Measurements from ENCODE around the gene CD109.

DNA sequence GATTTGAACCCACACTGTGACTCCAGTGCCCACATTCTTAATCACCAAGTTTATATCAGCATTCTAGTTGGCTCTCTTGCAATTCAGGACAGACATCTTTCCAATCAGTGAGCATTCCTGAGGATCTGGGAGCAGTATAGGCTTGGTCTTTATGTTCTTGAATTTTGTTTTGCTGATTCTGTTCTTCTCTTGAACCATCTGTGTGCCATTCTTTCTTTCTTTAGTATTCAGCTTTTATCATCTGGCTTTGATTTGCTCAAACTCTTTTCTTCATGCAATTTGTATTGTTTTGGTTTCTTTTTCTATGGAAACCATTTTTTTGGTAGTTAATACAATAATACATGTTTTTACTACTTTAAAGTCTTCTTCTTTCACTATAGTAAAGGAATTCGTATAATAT lies 162.4 kb downstream of the CD109 start:
- TF ChIP-seq, protein P1, sequence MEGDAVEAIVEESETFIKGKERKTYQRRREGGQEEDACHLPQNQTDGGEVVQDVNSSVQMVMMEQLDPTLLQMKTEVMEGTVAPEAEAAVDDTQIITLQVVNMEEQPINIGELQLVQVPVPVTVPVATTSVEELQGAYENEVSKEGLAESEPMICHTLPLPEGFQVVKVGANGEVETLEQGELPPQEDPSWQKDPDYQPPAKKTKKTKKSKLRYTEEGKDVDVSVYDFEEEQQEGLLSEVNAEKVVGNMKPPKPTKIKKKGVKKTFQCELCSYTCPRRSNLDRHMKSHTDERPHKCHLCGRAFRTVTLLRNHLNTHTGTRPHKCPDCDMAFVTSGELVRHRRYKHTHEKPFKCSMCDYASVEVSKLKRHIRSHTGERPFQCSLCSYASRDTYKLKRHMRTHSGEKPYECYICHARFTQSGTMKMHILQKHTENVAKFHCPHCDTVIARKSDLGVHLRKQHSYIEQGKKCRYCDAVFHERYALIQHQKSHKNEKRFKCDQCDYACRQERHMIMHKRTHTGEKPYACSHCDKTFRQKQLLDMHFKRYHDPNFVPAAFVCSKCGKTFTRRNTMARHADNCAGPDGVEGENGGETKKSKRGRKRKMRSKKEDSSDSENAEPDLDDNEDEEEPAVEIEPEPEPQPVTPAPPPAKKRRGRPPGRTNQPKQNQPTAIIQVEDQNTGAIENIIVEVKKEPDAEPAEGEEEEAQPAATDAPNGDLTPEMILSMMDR (IDR thresholded peaks at IDR 0.05; ENCODE audit: low read depth, low read length), result no peak
- TF ChIP-seq POLR2A (IDR thresholded peaks at IDR 0.05; ENCODE audit: extremely low read depth, insufficient read length) (no peak), MAX (IDR thresholded peaks at IDR 0.05; ENCODE audit: low read depth, low read length) (no peak), MYC (IDR thresholded peaks at IDR 0.05; ENCODE audit: low read depth, low read length) (no peak)

Measured in NB4 (cell line).